Suppressor macrophage treated with lipopolysaccharide for 4 hours (primary cell): ENCODE data around the gene GPR148.

Experiments used
- DNase-seq: peaks from one replicate; pipeline ENCODE4 v3.0.0-alpha.2; 2020

Gene GPR148

GRCh38 chr2:130778781-130779180, 49.9 kb downstream of the GPR148 start:
- no peak for DNase-seq
